ENCODE data around the gene HSF5. TPM values are rescaled to one million over a fixed set of nuclear protein-coding genes. Genes with fewer than 3 reads are reported as not detected.
"Not testable (repeated sequence)": the region's sequence is repeated elsewhere in the genome, so short reads cannot be mapped to it uniquely, and the experiment has no call there.

The HSF5 gene
- total RNA-seq, 6 donors from 2014 or later: 0.07 to 0.39 (median 0.30) TPM; not detected in 1

DNA sequence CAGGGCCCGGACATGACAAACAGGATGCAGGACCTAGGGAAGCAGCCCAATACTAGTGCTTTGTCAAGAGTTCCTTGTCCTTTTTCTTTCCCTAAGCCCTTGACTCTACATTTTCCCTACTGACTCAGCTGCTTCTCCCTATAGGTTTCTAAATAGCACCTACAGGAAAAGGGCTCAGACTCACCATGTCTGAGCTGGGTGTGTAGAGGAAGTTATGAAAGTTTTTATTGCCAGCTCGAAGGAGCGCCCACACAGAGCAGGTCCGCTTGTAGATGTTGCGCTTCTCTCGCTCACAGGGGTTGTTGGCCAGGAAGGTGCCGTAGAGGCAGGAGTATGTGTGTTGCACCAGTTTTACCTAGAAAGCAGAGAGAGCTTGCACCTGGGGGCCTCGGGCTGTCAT lies 15.7 kb upstream of the HSF5 start:
- ATAC-seq (ENCODE audit: low FRiP score in 2 of 2) (peak in 1 of 2 donors; percentile 43), DNase-seq (no peak)
- H3K4me3 ChIP-seq: no peak overlapping the region
- peaks cover 0 to 12% (median 5%) of the 10 kb centered on the region in 4 donors for H3K4me1 ChIP-seq
- peaks cover 37 to 100% (median 84%) of the 10 kb centered on the region in 4 donors for H3K36me3 ChIP-seq
- TF ChIP-seq POLR2A (IDR thresholded peaks at IDR 0.05) (no peak), POLR2AphosphoS5 (IDR thresholded peaks at IDR 0.05) (no peak), EP300 (IDR thresholded peaks at IDR 0.05) (no peak)
- TF ChIP-seq, protein P1, sequence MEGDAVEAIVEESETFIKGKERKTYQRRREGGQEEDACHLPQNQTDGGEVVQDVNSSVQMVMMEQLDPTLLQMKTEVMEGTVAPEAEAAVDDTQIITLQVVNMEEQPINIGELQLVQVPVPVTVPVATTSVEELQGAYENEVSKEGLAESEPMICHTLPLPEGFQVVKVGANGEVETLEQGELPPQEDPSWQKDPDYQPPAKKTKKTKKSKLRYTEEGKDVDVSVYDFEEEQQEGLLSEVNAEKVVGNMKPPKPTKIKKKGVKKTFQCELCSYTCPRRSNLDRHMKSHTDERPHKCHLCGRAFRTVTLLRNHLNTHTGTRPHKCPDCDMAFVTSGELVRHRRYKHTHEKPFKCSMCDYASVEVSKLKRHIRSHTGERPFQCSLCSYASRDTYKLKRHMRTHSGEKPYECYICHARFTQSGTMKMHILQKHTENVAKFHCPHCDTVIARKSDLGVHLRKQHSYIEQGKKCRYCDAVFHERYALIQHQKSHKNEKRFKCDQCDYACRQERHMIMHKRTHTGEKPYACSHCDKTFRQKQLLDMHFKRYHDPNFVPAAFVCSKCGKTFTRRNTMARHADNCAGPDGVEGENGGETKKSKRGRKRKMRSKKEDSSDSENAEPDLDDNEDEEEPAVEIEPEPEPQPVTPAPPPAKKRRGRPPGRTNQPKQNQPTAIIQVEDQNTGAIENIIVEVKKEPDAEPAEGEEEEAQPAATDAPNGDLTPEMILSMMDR (IDR thresholded peaks at IDR 0.05): no peak
- no peaks in the 10 kb centered on the region for H3K9me3 ChIP-seq
- WGBS, 2 donors: 68 to 76% methylated on average over 7 to 8 of the region's 8 CpGs
- H3K27ac ChIP-seq: peak overlapping the region in 2 of 4 donors; percentile 14 to 58
- no peaks in the 10 kb centered on the region for H3K27me3 ChIP-seq

DNA sequence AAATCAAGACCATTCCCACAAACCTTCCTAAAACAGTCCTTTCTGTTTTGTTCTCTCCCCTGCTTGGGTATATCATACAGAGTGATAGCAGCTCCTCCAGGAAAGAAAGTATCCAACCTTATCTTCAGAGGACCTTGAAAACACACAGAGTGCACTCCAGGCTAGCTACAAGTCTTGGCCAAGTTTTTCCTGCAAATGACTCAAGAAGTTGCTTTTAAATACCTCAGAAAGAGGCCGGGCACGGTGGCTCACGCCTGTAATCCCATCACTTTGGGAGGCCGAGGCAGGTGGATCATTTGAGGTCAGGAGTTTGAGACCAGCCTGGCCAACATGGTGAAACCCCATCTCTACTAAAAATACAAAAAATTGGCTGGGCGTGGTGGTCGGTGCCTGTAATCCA lies 14.9 kb upstream of the HSF5 start:
- H3K4me3 ChIP-seq; H3K9me3 ChIP-seq; H3K27ac ChIP-seq; H3K27me3 ChIP-seq; DNase-seq; ATAC-seq (ENCODE audit: low FRiP score in 2 of 2): not testable (repeated sequence)
- Histone ChIP-seq H3K4me1 (peaks cover 0 to 12% (median 5%) of the 10 kb centered on the region in 4 donors), H3K36me3 (peaks cover 30 to 97% (median 79%) of the 10 kb centered on the region in 4 donors)
- WGBS, 2 donors: 94 to 100% methylated on average over 4 to 6 of the region's 6 CpGs

GRCh38 chr17:58501451-58501850 lies 13.2 kb upstream of the HSF5 start:
- H3K36me3 ChIP-seq: peaks cover 28 to 97% (median 78%) of the 10 kb centered on the region in 4 donors
- no peak for TF ChIP-seq EP300 (IDR thresholded peaks at IDR 0.05)
- TF ChIP-seq POLR2AphosphoS5 (IDR thresholded peaks at IDR 0.05): no peak
- TF ChIP-seq, protein P1 (IDR thresholded peaks at IDR 0.05): no peak
- no peak for TF ChIP-seq POLR2A (IDR thresholded peaks at IDR 0.05)
- WGBS, 2 donors: 95 to 97% methylated on average over 7 of the region's 7 CpGs

DNA sequence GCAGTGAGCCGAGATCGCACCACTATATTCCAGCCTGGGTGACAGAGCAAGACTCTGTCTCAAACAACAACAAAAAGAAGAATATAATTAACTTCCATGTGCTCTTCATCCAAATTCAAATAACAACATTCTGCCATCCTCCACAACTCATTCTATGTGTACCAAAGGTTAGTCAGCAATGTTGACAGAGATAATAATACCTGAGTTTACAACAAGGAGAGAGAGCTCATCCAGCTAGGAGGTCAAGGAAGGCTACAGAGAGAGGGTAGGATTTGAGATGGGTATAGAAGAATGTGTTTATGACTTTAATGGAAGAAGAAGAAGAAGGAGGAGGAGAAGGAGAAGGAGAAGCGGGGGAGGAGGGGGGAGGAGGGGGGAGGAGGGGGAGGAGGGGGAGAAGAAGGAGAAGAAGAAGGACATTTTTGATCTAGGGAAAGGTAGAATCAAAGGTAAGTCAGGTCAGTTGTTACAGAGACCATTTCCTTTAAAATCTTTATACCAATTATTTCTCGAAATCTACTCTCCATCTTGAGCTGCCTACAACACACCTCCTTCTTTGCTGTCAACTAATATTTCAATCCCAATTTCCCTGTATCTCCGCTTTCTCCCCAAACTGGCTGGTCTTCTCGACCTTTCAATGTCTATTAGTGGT lies 10.1 kb upstream of the HSF5 start:
- ATAC-seq (ENCODE audit: low FRiP score in 2 of 2) (no peak), DNase-seq (no peak)
- no peaks in the 10 kb centered on the region for H3K9me3 ChIP-seq
- peaks cover 39 to 97% (median 76%) of the 10 kb centered on the region in 4 donors for H3K36me3 ChIP-seq
- no peak for TF ChIP-seq POLR2A (IDR thresholded peaks at IDR 0.05)
- TF ChIP-seq POLR2AphosphoS5 (IDR thresholded peaks at IDR 0.05): no peak
- TF ChIP-seq, protein P1 (IDR thresholded peaks at IDR 0.05): no peak
- no peak for TF ChIP-seq EP300 (IDR thresholded peaks at IDR 0.05)
- H3K4me1 ChIP-seq: no peaks in the 10 kb centered on the region
- H3K27me3 ChIP-seq: no peaks in the 10 kb centered on the region
- H3K27ac ChIP-seq: no peak overlapping the region
- no peak overlapping the region for H3K4me3 ChIP-seq
- 94% methylated on average over 6 of the region's 6 CpGs for WGBS, 2 donors

More at GRCh38 chr17:58501451-58501850, 13.2 kb upstream of the HSF5 start:
- DNase-seq (no peak), ATAC-seq (ENCODE audit: low FRiP score in 2 of 2) (no peak)
- Histone ChIP-seq H3K4me3 (no peak overlapping the region), H3K27ac (no peak overlapping the region), H3K27me3 (no peaks in the 10 kb centered on the region), H3K9me3 (no peaks in the 10 kb centered on the region), H3K4me1 (peaks cover 0 to 9% (median 5%) of the 10 kb centered on the region in 4 donors)

GRCh38 chr17:58493506-58493905 lies 5.3 kb upstream of the HSF5 start:
- H3K27ac ChIP-seq: no peak overlapping the region
- no peaks in the 10 kb centered on the region for H3K4me1 ChIP-seq
- no peak overlapping the region for H3K4me3 ChIP-seq
- ATAC-seq (ENCODE audit: low FRiP score in 2 of 2) (no peak), DNase-seq (no peak)
- H3K9me3 ChIP-seq: no peaks in the 10 kb centered on the region
- peaks cover 53 to 97% (median 86%) of the 10 kb centered on the region in 4 donors for H3K36me3 ChIP-seq
- 62 to 89% methylated on average over 4 of the region's 4 CpGs for WGBS, 2 donors
- TF ChIP-seq, protein P1 (IDR thresholded peaks at IDR 0.05): no peak
- no peak for TF ChIP-seq POLR2AphosphoS5 (IDR thresholded peaks at IDR 0.05)
- TF ChIP-seq POLR2A (IDR thresholded peaks at IDR 0.05): no peak
- no peak for TF ChIP-seq EP300 (IDR thresholded peaks at IDR 0.05)
- H3K27me3 ChIP-seq: no peaks in the 10 kb centered on the region

Measured in upper lobe of left lung (tissue), 6 donors.